Aorta (tissue), 4 donors: ENCODE data around the gene SLC9C1. TPM values are rescaled to one million over a fixed set of nuclear protein-coding genes. Genes with fewer than 3 reads are reported as not detected.

ENCODE experiments used
- microRNA-seq, 2 donors: library from miRNA; unstranded; fragments of <30 nt; microRNA quantifications; one replicate each; pipeline ENCODE4 v1.2.0, GENCODE V29; 2020
- polyA plus RNA-seq, 2 donors: library from polyadenylated mRNA; stranded (reverse); fragments of 200-250 nt; gene quantifications; one replicate each; pipeline ENCODE4 v1.2.3, GENCODE V29; 2013
- total RNA-seq, 2 donors: library from RNA; stranded (reverse); fragmentation: NEBNext Ultra II Directional; extraction: Animal tissue kit (Norgen Biotek cat#: 25700); gene quantifications; one replicate each; pipeline ENCODE4 v1.2.1, GENCODE V29; 2021
- donor health status: healthy with polysubstance abuse.
- donor health status: Bipolar disorder and iron deficiency.
- donor health status: DM: no; HTN: no; CAD: no.
- donor health status: DM: yes; HTN: yes; CAD: no.

The SLC9C1 gene
- total and polyA plus RNA-seq, 4 donors = 0.29 to 0.81 TPM; not detected in 2

Small RNAs within 50 kb of the gene (microRNA-seq; reads per million reads assigned to microRNA genes)
- gene MIR567 = 0 reads per million in 2 donors

Other genes with a start within 250 kb of the SLC9C1 start
- gene C3orf52, start 207.8 kb downstream of the SLC9C1 start, total RNA-seq = 10 to 100 TPM in 1 of 2 donors, 1 to 10 TPM in 1; 9.1 to 16.8 TPM
- 1 to 10 TPM in 1 of 2 donors, under 1 TPM in 1; 0.88 to 1.3 TPM for gene C3orf52, start 207.8 kb downstream of the SLC9C1 start, polyA plus RNA-seq
- under 1 TPM in 1 of 2 donors, not detected in 1; 0.51 TPM for gene GCSAM, start 161.0 kb downstream of the SLC9C1 start, total RNA-seq
- under 1 TPM in 1 of 2 donors, not detected in 1; 0.10 TPM for gene GCSAM, start 161.0 kb downstream of the SLC9C1 start, polyA plus RNA-seq
- gene CD200, start 38.9 kb upstream of the SLC9C1 start, total RNA-seq = 10 to 100 TPM; 28.2 to 45.3 TPM
- gene CD200, start 38.9 kb upstream of the SLC9C1 start, polyA plus RNA-seq = 10 to 100 TPM; 15.8 to 31.7 TPM
- gene BTLA, start 205.3 kb upstream of the SLC9C1 start, total RNA-seq = under 1 TPM; 0.68 to 0.99 TPM
- 1 to 10 TPM in 1 of 2 donors, under 1 TPM in 1; 0.13 to 3.8 TPM for gene BTLA, start 205.3 kb upstream of the SLC9C1 start, polyA plus RNA-seq